ENCODE data around the gene TBXA2R.

GRCh38 chr19:3545669-3546034, 61.0 kb downstream of the TBXA2R start:
- TF ChIP-seq, protein P1, sequence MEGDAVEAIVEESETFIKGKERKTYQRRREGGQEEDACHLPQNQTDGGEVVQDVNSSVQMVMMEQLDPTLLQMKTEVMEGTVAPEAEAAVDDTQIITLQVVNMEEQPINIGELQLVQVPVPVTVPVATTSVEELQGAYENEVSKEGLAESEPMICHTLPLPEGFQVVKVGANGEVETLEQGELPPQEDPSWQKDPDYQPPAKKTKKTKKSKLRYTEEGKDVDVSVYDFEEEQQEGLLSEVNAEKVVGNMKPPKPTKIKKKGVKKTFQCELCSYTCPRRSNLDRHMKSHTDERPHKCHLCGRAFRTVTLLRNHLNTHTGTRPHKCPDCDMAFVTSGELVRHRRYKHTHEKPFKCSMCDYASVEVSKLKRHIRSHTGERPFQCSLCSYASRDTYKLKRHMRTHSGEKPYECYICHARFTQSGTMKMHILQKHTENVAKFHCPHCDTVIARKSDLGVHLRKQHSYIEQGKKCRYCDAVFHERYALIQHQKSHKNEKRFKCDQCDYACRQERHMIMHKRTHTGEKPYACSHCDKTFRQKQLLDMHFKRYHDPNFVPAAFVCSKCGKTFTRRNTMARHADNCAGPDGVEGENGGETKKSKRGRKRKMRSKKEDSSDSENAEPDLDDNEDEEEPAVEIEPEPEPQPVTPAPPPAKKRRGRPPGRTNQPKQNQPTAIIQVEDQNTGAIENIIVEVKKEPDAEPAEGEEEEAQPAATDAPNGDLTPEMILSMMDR (optimal IDR thresholded peaks at IDR 0.05 in 1 of 3, IDR thresholded peaks at IDR 0.05 in 1 of 3, conservative IDR thresholded peaks at IDR 0.05 in 1 of 3; ENCODE audit: extremely low read depth in 1 of 3, insufficient read depth in 2 of 3, low read length in 3 of 3) = no peak
- no peak for TF ChIP-seq EZH2 (IDR thresholded peaks at IDR 0.05; ENCODE audit: low read length)

All from keratinocyte (primary cell).